Esophagus squamous epithelium (tissue), 4 donors: ENCODE results near the gene RPL19.

Source experiments
- POLR2A ChIP-seq, 4 donors: fragments of 450-650 bp; IDR thresholded peaks; one replicate each; pipeline ENCODE4 v1.6.1; 2017; ENCODE audit warnings: antibody characterized with exemption in 4 of 4, mild to moderate bottlenecking in 4 of 4, moderate library complexity in 3 of 4
- TF ChIP-seq, protein P1 (sequence below), 6 experiments: fragments of 450-650 bp in 4 of 6; fragments of 200-600 bp in 2 of 6; sonication (generic) in 2 of 6; IDR thresholded peaks; one replicate each; pipeline ENCODE4 v1.5.1; 2016 to 2019; ENCODE audit warnings: antibody characterized with exemption in 6 of 6, mild to moderate bottlenecking in 4 of 6, moderate library complexity in 4 of 6

- TF ChIP-seq, protein P1, sequence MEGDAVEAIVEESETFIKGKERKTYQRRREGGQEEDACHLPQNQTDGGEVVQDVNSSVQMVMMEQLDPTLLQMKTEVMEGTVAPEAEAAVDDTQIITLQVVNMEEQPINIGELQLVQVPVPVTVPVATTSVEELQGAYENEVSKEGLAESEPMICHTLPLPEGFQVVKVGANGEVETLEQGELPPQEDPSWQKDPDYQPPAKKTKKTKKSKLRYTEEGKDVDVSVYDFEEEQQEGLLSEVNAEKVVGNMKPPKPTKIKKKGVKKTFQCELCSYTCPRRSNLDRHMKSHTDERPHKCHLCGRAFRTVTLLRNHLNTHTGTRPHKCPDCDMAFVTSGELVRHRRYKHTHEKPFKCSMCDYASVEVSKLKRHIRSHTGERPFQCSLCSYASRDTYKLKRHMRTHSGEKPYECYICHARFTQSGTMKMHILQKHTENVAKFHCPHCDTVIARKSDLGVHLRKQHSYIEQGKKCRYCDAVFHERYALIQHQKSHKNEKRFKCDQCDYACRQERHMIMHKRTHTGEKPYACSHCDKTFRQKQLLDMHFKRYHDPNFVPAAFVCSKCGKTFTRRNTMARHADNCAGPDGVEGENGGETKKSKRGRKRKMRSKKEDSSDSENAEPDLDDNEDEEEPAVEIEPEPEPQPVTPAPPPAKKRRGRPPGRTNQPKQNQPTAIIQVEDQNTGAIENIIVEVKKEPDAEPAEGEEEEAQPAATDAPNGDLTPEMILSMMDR (IDR thresholded peaks at IDR 0.05): no peak
- TF ChIP-seq POLR2A (IDR thresholded peaks at IDR 0.05): no peak
Observed at GRCh38 chr17:39246274-39246673, 46.2 kb downstream of the RPL19 start.
